ENCODE results near the gene HSD17B7. TPM values are rescaled to one million over a fixed set of nuclear protein-coding genes. Genes with fewer than 3 reads are reported as not detected.
"Not testable (repeated sequence)": the region's sequence is repeated elsewhere in the genome, so short reads cannot be mapped to it uniquely, and the experiment has no call there.

HSD17B7 gene
- total RNA-seq, 2 donors from 2014 or later, result 17.4 to 32.0 TPM

DNA sequence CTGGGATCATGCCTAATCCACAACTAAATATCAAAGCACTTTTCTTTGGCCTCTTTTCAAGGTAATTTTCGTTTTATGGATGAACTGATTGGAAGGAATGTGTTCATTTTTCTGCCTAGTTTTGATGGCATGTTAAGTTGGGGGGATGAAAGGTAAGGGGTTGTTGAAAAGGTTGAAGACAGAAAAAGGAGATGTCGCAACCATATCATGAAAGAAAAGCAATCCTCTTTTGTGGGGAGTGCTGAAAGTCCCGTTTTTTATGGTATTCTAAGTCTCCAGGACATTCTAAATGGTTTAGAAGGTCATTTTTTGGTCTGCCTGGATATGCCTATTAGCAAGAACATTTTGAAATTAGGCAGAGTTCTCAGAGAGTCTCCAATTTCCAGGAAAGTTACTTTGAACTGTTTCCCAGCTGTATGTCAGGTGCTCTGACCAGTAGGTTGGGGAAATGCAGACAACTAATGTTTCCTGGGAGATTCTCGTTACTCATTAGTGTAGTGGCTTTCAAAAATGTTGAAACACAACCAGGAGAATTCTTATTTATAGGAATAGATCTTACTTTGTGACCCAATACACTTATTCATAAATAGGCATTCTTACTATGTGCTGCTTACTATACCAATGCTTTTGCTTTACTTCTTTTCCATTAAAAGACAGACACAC is 6.2 kb downstream of the HSD17B7 start:
- ATAC-seq; intact Hi-C loops (cut with DNase I, micrococcal nuclease); DNase-seq: not testable (repeated sequence)

DNA sequence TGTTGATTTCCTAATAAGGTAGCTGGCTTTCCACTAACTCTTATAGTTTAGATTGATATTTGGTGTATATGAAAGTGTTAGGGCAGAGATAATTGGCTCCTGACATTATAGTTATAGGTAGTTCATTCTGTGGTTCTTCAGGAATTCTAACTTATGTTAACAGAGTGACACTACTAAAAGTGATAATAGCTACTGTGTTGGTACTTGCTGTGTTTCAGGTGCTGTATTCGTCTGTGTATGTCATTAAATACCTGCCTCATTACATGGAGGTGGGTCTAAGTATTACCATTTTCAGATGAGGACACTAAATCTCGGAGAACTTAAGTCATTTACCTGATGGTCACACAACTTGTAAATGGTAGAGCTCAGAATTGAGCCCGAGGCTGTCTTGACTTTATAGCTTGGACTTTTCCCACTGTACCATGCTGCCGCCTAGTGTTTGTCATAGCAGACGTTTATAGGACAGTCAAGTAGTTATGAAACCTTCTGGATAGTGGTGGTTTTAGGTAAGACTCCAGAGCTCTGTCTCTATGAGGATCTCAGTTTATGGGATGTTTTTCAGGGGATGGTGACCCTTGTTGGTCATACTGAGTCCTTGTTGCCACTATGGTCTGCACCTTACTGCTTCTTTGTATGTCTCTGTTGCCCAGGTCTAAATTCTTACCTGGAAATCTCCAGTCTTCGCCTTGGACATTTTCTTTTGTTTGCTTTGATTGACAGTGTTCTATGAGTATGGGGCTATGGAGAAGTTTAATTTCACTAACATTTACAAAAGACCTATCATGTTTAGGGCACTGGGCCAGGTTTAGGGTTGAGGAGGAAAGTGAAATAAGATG is 9.7 kb downstream of the HSD17B7 start:
- DNase-seq, result peak; percentile 59 to 73
- intact Hi-C loops (cut with DNase I, micrococcal nuclease), result loop anchor here in 1 of 2 donors (10.0 kb wide), 1 partner anchor 185 kb away; no protein-coding TSS in a partner anchor
- peak; percentile 96 for ATAC-seq

DNA sequence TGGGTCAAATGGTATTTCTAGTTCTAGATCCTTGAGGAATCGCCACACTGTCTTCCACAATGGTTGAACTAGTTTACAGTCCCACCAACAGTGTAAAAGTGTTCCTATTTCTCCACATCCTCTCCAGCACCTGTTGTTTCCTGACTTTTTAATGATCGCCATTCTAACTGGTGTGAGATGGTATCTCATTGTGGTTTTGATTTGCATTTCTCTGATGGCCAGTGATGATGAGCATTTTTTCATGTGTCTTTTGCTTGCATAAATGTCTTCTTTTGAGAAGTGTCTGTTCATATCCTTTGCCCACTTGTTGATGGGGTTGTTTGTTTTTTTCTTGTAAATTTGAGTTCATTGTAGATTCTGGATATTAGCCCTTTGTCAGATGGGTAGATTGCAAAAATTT is 17.0 kb downstream of the HSD17B7 start:
- ATAC-seq, DNase-seq: not testable (repeated sequence)
- intact Hi-C loops (cut with DNase I, micrococcal nuclease), result loop anchor here in 1 of 2 donors (10.0 kb wide), 1 partner anchor 193 kb away; no protein-coding TSS in a partner anchor

DNA sequence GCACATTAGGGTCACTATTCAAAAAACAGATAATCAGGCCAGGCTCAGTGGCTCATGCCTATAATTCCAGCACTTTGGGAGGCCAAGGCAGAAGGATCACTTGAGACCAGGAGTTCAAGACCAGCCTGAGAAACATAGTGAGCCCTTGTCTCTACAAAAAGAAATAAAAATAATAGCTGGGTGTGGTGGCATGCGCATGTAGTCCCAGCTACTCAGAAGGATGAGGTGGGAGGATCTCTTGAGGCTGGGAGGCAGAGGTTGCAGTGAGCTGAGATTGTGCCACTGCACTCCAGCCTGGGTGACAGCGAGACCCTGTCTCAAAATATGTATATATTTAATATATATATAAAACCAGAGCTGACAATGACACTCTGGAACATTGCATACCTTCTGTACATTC is 21.9 kb downstream of the HSD17B7 start:
- not testable (repeated sequence) for ATAC-seq, DNase-seq

GRCh38 chr1:162818136-162818535 is 27.6 kb downstream of the HSD17B7 start:
- ATAC-seq; DNase-seq; intact Hi-C loops (cut with DNase I, micrococcal nuclease): not testable (repeated sequence)

More for the DNA sequence above, 21.9 kb downstream of the HSD17B7 start:
- intact Hi-C loops (cut with DNase I, micrococcal nuclease), result not testable (repeated sequence)

GRCh38 chr1:162818666-162819065 is 28.2 kb downstream of the HSD17B7 start:
- intact Hi-C loops (cut with DNase I, micrococcal nuclease); DNase-seq; ATAC-seq: not testable (repeated sequence)

GRCh38 chr1:162822391-162823200 is 32.1 kb downstream of the HSD17B7 start:
- DNase-seq, result peak in 1 of 2 donors; percentile 11
- ATAC-seq, result peak; percentile 24
- intact Hi-C loops (cut with DNase I, micrococcal nuclease), result no loop called here

DNA sequence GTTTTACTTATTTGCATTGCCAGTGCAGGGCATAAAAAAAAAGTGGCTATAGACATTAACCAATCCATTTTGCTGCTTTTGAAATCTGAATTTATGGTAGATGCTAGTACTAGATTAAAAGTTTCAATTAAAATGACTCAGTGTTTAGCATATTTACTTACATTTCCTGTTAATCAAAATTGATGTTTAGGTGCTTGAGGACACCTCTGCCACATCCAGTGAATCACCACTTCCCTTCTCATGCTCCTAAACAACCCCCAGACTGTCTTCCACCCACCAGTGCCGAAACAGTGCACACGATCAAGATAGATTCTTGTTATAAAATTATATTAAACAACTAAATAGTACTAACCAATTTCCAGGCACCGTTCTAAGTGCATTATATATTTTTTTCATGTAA is 32.7 kb downstream of the HSD17B7 start:
- intact Hi-C loops (cut with DNase I, micrococcal nuclease), result no loop called here
- DNase-seq, result no peak
- no peak for ATAC-seq

DNA sequence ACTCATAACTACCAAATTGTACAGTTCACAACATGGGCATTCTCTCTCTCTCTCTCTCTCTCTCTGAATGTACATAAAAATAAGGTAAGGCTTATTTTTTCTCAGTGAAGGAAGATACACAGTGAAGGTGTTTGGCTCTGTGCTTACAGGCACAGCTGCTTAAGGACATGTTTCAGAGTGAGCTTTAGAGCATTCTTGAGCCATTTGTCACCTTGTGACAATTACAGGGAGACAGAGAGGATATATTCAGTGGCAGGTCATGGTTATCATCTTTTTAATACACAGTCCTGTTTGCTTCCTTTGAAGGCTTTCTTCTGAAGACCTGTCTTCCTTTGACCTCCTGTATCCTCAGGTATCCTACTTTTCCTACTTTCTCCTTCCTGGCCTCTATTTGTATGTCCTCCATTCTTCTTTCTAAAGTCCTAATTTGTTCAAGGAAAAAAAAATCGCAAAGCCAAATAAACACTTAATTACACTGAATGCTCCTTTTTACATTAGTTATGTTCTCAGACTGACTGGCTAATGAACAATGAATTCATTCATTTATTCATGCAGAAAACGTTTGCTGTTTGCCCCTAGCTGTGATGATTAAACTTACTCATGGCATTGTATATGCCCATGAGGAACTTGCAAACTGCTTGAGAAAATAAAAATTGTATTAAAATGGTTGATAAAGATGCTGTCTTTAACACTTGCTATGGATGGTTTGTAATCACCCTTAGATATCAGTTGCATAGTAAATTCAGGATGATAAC is 33.4 kb downstream of the HSD17B7 start:
- intact Hi-C loops (cut with DNase I, micrococcal nuclease), result no loop called here
- ATAC-seq (no peak), DNase-seq (no peak)

- intact Hi-C loops (cut with DNase I, micrococcal nuclease), result no loop called here
- DNase-seq (no peak), ATAC-seq (no peak)
These were observed 38.8 kb downstream of the HSD17B7 start for GRCh38 chr1:162829268-162829667.

GRCh38 chr1:162832470-162832869 is 42.0 kb downstream of the HSD17B7 start:
- intact Hi-C loops (cut with DNase I, micrococcal nuclease), result no loop called here
- DNase-seq (no peak), ATAC-seq (no peak)

DNA sequence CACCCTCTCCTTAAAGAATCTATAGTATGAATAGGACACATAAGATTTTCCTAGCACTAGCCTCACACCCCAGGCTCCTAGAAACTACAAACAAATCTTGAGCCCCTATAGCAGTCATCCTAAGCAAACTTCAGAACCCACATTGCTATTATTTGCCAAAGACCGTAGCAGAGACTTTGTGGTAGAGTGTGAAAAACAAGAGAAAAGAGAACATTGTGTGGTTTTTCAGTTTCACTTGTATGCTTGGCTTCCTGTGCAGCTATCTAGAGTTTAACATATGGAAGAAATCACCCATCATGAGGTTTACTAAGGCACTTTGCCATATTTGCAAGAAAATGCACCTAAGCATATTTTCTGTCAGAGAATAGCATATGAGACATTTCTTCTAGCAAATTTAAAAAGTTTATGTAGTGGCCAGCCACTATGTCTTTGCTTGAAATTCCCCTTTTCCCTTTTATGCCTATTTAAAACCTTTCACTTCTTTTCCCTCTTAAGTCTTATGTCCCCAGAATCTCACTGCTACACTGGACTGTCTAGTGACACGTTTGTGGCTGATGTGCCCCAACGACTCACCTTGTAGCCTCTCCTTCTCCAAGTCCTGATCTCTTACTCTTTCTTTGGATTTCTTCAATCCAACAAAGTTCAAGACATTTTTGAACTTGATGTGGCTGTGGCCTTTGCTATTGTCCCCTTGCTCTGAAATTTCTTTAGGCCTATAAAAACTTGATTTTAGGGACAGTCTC is 44.8 kb downstream of the HSD17B7 start:
- DNase-seq (no peak), ATAC-seq (no peak)
- intact Hi-C loops (cut with DNase I, micrococcal nuclease), result no loop called here

- intact Hi-C loops (cut with DNase I, micrococcal nuclease), result no loop called here
- no peak for ATAC-seq
- DNase-seq, result no peak
These were observed 48.4 kb downstream of the HSD17B7 start for GRCh38 chr1:162838863-162839262.

DNA sequence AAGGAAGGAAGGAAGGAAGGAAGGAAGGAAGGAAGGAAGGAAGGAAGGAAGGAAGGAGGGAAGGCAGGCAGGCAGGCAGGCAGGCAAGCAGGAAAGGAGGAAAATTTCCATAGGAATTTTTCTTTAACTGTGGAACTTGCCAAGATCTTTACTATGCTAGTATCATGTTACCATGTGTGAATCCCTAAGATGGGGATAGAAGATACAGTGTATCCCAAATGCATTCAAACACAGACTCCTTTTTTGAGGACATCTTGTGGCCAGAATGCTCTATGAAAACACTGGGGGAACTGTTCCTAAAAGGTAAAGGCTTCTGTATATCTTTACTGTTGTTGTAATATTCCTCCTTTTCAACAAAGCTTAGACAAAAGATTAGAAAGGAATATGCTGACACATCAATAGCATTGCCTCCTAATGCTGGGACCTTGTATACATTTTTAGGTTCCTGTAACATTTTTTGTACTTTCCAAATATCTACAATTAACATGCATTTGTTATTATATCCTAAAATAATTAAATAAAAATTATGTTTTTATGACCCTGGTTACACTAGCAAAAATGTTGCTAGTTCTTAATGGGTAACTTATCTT is 49.8 kb downstream of the HSD17B7 start:
- no peak for DNase-seq
- ATAC-seq, result no peak
- intact Hi-C loops (cut with DNase I, micrococcal nuclease), result no loop called here

GRCh38 chr1:162844153-162844552 is 53.7 kb downstream of the HSD17B7 start:
- intact Hi-C loops (cut with DNase I, micrococcal nuclease), result no loop called here
- ATAC-seq (no peak), DNase-seq (no peak)

- ATAC-seq, result no peak
- intact Hi-C loops (cut with DNase I, micrococcal nuclease), result no loop called here
- no peak for DNase-seq
These were observed 56.0 kb downstream of the HSD17B7 start for GRCh38 chr1:162846256-162847212.

All from left colon (tissue), 2 donors.